CD4-positive, alpha-beta T cell treated with Interleukin-4 for 1 hour (primary cell): ENCODE measurements around the gene GPX1.

Experiments
- DNase-seq, 2 donors: peaks; one replicate each; pipeline ENCODE4 v3.0.0-alpha.2; 2020 to 2022

The GPX1 gene

DNA sequence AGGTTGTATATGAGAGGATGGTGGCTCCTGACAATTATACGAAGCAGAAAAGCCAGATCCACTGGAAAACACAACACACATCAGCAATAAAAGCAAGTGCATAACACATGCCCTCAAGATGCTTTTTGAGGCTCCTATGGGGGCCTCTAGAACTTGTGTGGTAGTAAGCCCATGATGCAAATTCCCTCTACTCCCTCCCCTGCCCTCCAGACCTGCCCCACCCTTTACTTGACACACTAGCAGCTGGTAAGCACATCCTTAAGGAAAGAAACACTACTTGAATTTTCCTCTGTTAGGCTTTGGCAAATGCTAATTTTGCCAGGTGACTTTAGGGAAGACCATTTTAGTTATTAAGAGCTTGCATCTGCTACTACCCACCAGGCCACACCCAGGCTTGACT lies 47.5 kb downstream of the GPX1 start:
- DNase-seq: no peak
